Vagina (tissue), 2 donors: ENCODE data around the gene ELMO1. TPM values are rescaled to one million over a fixed set of nuclear protein-coding genes. Genes with fewer than 3 reads are reported as not detected.

Experiments
- DNase-seq, 2 donors: peaks; one replicate each; pipeline ENCODE4 v3.0.0-alpha.2; 2017; ENCODE audit errors: extremely low spot score in 2 of 2
- H3K27ac ChIP-seq: fragments of 200-600 bp; sonication (generic); one replicate; pipeline ENCODE4 v1.5.1; 2019
- H3K27me3 ChIP-seq: fragments of 200-600 bp; sonication (generic); one replicate; pipeline ENCODE4 v1.5.1; 2019
- H3K36me3 ChIP-seq, 2 donors: fragments of 200-600 bp; sonication (generic); one replicate each; pipeline ENCODE4 v1.5.1; 2017 to 2019
- H3K4me1 ChIP-seq: fragments of 200-600 bp; sonication (generic); one replicate; pipeline ENCODE4 v1.5.1; 2019
- H3K4me3 ChIP-seq, 2 donors: fragments of 200-600 bp; sonication (generic); 1 replicate in 1 of 2; 2 replicates in 1 of 2; pipeline ENCODE4 v1.5.1; 2016 to 2019
- H3K9me3 ChIP-seq: fragments of 200-600 bp; sonication (generic); one replicate; pipeline ENCODE4 v1.5.1; 2019
- CTCF ChIP-seq, 3 experiments: fragments of 450-650 bp in 2 of 3; fragments of 200-600 bp in 1 of 3; sonication (generic) in 1 of 3; IDR thresholded peaks; one replicate each; pipeline ENCODE4 v1.5.1; 2017 to 2019; ENCODE audit warnings: antibody characterized with exemption in 3 of 3, mild to moderate bottlenecking in 2 of 3, moderate library complexity in 2 of 3
- POLR2A ChIP-seq, 2 donors: fragments of 450-650 bp; IDR thresholded peaks; one replicate each; pipeline ENCODE4 v1.6.1; 2017; ENCODE audit warnings: antibody characterized with exemption in 2 of 2, mild to moderate bottlenecking in 2 of 2, moderate library complexity in 2 of 2
- POLR2AphosphoS5 ChIP-seq, 2 donors: sonication (generic); formaldehyde crosslinking; IDR thresholded peaks; one replicate each; pipeline ENCODE4 v1.9.0; 2017; ENCODE audit warnings: antibody characterized with exemption in 2 of 2, mild to moderate bottlenecking in 2 of 2, low read depth in 1 of 2; ENCODE audit not compliant: insufficient read depth in 1 of 2
- intact Hi-C: fragments of 100-400 bp; cut with DNase I; formaldehyde crosslinking; loops from one replicate; pipeline ENCODE4 v1.15.1; 2023
- total RNA-seq: library from RNA; depleted of rRNA; stranded (reverse); fragments of >200 nt; gene quantifications from one replicate; pipeline ENCODE4 v1.2.3, GENCODE V29; 2016

Gene ELMO1
- total RNA-seq, 1 donor from 2014 or later = 74.4 TPM

- Histone ChIP-seq H3K27me3 (no peaks in the 10 kb centered on the region), H3K4me1 (no peaks in the 10 kb centered on the region), H3K9me3 (no peaks in the 10 kb centered on the region), H3K36me3 (no peaks in the 10 kb centered on the region), H3K27ac (no peak overlapping the region), H3K4me3 (no peak overlapping the region)
- TF ChIP-seq POLR2AphosphoS5 (IDR thresholded peaks at IDR 0.05; ENCODE audit: insufficient read depth in 1 of 2, low read depth in 1 of 2) (no peak), CTCF (IDR thresholded peaks at IDR 0.05) (no peak), POLR2A (IDR thresholded peaks at IDR 0.05) (no peak)
- intact Hi-C loops = no loop called here
- DNase-seq = no peak
Measured at GRCh38 chr7:37097276-37097675, 351.4 kb downstream of the ELMO1 start.

- no peak for DNase-seq
- no peak for TF ChIP-seq CTCF (IDR thresholded peaks at IDR 0.05)
- no peak for TF ChIP-seq POLR2AphosphoS5 (IDR thresholded peaks at IDR 0.05; ENCODE audit: insufficient read depth in 1 of 2, low read depth in 1 of 2)
- no peak for TF ChIP-seq POLR2A (IDR thresholded peaks at IDR 0.05)
- intact Hi-C loops = no loop called here
Measured at GRCh38 chr7:37096341-37096740, 352.3 kb downstream of the ELMO1 start.

GRCh38 chr7:37095122-37095521 is 353.5 kb downstream of the ELMO1 start:
- intact Hi-C loops = no loop called here
- H3K27me3 ChIP-seq = no peaks in the 10 kb centered on the region
- no peaks in the 10 kb centered on the region for H3K36me3 ChIP-seq
- no peak for TF ChIP-seq CTCF (IDR thresholded peaks at IDR 0.05)
- TF ChIP-seq POLR2A (IDR thresholded peaks at IDR 0.05) = no peak
- TF ChIP-seq POLR2AphosphoS5 (IDR thresholded peaks at IDR 0.05; ENCODE audit: insufficient read depth in 1 of 2, low read depth in 1 of 2) = no peak
- DNase-seq = no peak
- H3K4me1 ChIP-seq = no peaks in the 10 kb centered on the region
- no peak overlapping the region for H3K27ac ChIP-seq
- H3K9me3 ChIP-seq = no peaks in the 10 kb centered on the region
- H3K4me3 ChIP-seq = no peak overlapping the region

More at GRCh38 chr7:37096341-37096740, 352.3 kb downstream of the ELMO1 start:
- H3K9me3 ChIP-seq = no peaks in the 10 kb centered on the region
- no peak overlapping the region for H3K27ac ChIP-seq
- H3K36me3 ChIP-seq = no peaks in the 10 kb centered on the region
- no peaks in the 10 kb centered on the region for H3K27me3 ChIP-seq
- H3K4me1 ChIP-seq = no peaks in the 10 kb centered on the region
- H3K4me3 ChIP-seq = no peak overlapping the region

GRCh38 chr7:37093257-37093656 is 355.4 kb downstream of the ELMO1 start:
- H3K9me3 ChIP-seq = no peaks in the 10 kb centered on the region
- no peaks in the 10 kb centered on the region for H3K36me3 ChIP-seq
- TF ChIP-seq POLR2A (IDR thresholded peaks at IDR 0.05) = no peak
- TF ChIP-seq CTCF (IDR thresholded peaks at IDR 0.05) = no peak
- no peak for TF ChIP-seq POLR2AphosphoS5 (IDR thresholded peaks at IDR 0.05; ENCODE audit: insufficient read depth in 1 of 2, low read depth in 1 of 2)
- DNase-seq = no peak
- H3K4me1 ChIP-seq = no peaks in the 10 kb centered on the region
- H3K4me3 ChIP-seq = no peak overlapping the region
- intact Hi-C loops = no loop called here
- no peak overlapping the region for H3K27ac ChIP-seq
- H3K27me3 ChIP-seq = no peaks in the 10 kb centered on the region

GRCh38 chr7:37092548-37092947 is 356.1 kb downstream of the ELMO1 start:
- no peak for TF ChIP-seq CTCF (IDR thresholded peaks at IDR 0.05)
- no peak for TF ChIP-seq POLR2AphosphoS5 (IDR thresholded peaks at IDR 0.05; ENCODE audit: insufficient read depth in 1 of 2, low read depth in 1 of 2)
- no peak for TF ChIP-seq POLR2A (IDR thresholded peaks at IDR 0.05)
- no peak for DNase-seq
- intact Hi-C loops = no loop called here
- no peaks in the 10 kb centered on the region for H3K9me3 ChIP-seq
- no peaks in the 10 kb centered on the region for H3K36me3 ChIP-seq
- no peaks in the 10 kb centered on the region for H3K27me3 ChIP-seq
- H3K27ac ChIP-seq = no peak overlapping the region
- H3K4me1 ChIP-seq = no peaks in the 10 kb centered on the region
- no peak overlapping the region for H3K4me3 ChIP-seq
